Breast epithelium (tissue), 4 donors: ENCODE results near the gene GPR3. TPM values are rescaled to one million over a fixed set of nuclear protein-coding genes. Genes with fewer than 3 reads are reported as not detected.

Experiments
- DNase-seq, 2 donors: peaks; one replicate each; pipeline ENCODE4 v3.0.0-alpha.2; 2019; ENCODE audit warnings: low spot score in 2 of 2
- H3K27ac ChIP-seq, 2 donors: fragments of 200-600 bp; sonication (generic) in 1 of 2; one replicate each; pipeline ENCODE4 v1.5.1; 2016 to 2019; ENCODE audit warnings: mild to moderate bottlenecking in 1 of 2
- H3K27me3 ChIP-seq, 2 donors: fragments of 200-600 bp; sonication (generic) in 1 of 2; one replicate each; pipeline versions ENCODE4 v1.5.1 to v1.6.0; 2017 to 2019; ENCODE audit warnings: control low read depth in 1 of 2, mild to moderate bottlenecking in 1 of 2
- H3K36me3 ChIP-seq: fragments of 200-600 bp; one replicate; pipeline ENCODE4 v1.5.1; 2019
- H3K4me1 ChIP-seq, 2 donors: fragments of 200-600 bp; sonication (generic); one replicate each; pipeline ENCODE4 v1.5.1; 2016 to 2019; ENCODE audit warnings: control low read depth in 1 of 2
- H3K4me3 ChIP-seq, 3 donors: fragments of 200-600 bp; sonication (generic); 1 replicate in 2 of 3; 2 replicates in 1 of 3; pipeline ENCODE4 v1.5.1; 2016 to 2019; ENCODE audit warnings: mild to moderate bottlenecking in 3 of 3, moderate library complexity in 2 of 3
- H3K9me3 ChIP-seq, 2 donors: fragments of 200-600 bp; sonication (generic) in 1 of 2; one replicate each; pipeline ENCODE4 v1.5.1; 2016 to 2019; ENCODE audit warnings: control low read depth in 1 of 2
- POLR2A ChIP-seq: fragments of 450-650 bp; IDR thresholded peaks from one replicate; pipeline ENCODE4 v1.6.1; 2016; ENCODE audit warnings: antibody characterized with exemption, mild to moderate bottlenecking, moderate library complexity
- POLR2AphosphoS5 ChIP-seq, 3 donors: sonication (generic); formaldehyde crosslinking; IDR thresholded peaks; one replicate each; pipeline ENCODE4 v1.6.1; 2017; ENCODE audit warnings: antibody characterized with exemption in 3 of 3
- intact Hi-C: fragments of 100-400 bp; cut with DNase I; formaldehyde crosslinking; loops from one replicate; pipeline ENCODE4 v1.15.1; 2023; ENCODE audit warnings: low total_unique reads
- total RNA-seq, 3 donors: library from RNA; depleted of rRNA; stranded (reverse); fragments of >200 nt; gene quantifications; one replicate each; pipeline ENCODE4 v1.1.0, GENCODE V29; 2016
- TF ChIP-seq, protein P1 (sequence below), 3 donors: fragments of 450-650 bp; IDR thresholded peaks; one replicate each; pipeline ENCODE4 v1.5.1; 2016 to 2017; ENCODE audit warnings: antibody characterized with exemption in 3 of 3, mild to moderate bottlenecking in 3 of 3, moderate library complexity in 3 of 3

Gene GPR3
- total RNA-seq, 3 donors from 2014 or later = 0.16 to 0.66 TPM; not detected in 1

GRCh38 chr1:27397749-27398148, 5.3 kb downstream of the GPR3 start:
- intact Hi-C loops = loop anchor here (10.0 kb wide), 3 partner anchors 93 to 267 kb away; partner anchors contain the start of gene AHDC1
- Histone ChIP-seq H3K36me3 (no peaks in the 10 kb centered on the region), H3K27ac (no peak overlapping the region), H3K4me1 (peaks cover 4 to 20% of the 10 kb centered on the region in 2 donors), H3K9me3 (no peaks in the 10 kb centered on the region), H3K27me3 (no peaks in the 10 kb centered on the region), H3K4me3 (no peak overlapping the region)
- TF ChIP-seq POLR2A (no peak), POLR2AphosphoS5 (IDR thresholded peaks at IDR 0.05) (no peak)
- TF ChIP-seq, protein P1, sequence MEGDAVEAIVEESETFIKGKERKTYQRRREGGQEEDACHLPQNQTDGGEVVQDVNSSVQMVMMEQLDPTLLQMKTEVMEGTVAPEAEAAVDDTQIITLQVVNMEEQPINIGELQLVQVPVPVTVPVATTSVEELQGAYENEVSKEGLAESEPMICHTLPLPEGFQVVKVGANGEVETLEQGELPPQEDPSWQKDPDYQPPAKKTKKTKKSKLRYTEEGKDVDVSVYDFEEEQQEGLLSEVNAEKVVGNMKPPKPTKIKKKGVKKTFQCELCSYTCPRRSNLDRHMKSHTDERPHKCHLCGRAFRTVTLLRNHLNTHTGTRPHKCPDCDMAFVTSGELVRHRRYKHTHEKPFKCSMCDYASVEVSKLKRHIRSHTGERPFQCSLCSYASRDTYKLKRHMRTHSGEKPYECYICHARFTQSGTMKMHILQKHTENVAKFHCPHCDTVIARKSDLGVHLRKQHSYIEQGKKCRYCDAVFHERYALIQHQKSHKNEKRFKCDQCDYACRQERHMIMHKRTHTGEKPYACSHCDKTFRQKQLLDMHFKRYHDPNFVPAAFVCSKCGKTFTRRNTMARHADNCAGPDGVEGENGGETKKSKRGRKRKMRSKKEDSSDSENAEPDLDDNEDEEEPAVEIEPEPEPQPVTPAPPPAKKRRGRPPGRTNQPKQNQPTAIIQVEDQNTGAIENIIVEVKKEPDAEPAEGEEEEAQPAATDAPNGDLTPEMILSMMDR (IDR thresholded peaks at IDR 0.05) = no peak
- DNase-seq = no peak

GRCh38 chr1:27398405-27399149, 6.2 kb downstream of the GPR3 start:
- Histone ChIP-seq H3K36me3 (no peaks in the 10 kb centered on the region), H3K27me3 (no peaks in the 10 kb centered on the region), H3K27ac (no peak overlapping the region), H3K9me3 (no peaks in the 10 kb centered on the region), H3K4me1 (peaks cover 5 to 24% of the 10 kb centered on the region in 2 donors), H3K4me3 (no peak overlapping the region)
- TF ChIP-seq, protein P1 (IDR thresholded peaks at IDR 0.05) = no peak
- no peak for DNase-seq
- intact Hi-C loops = loop anchor here (10.0 kb wide), 3 partner anchors 94 to 266 kb away; partner anchors contain the start of gene AHDC1

DNA sequence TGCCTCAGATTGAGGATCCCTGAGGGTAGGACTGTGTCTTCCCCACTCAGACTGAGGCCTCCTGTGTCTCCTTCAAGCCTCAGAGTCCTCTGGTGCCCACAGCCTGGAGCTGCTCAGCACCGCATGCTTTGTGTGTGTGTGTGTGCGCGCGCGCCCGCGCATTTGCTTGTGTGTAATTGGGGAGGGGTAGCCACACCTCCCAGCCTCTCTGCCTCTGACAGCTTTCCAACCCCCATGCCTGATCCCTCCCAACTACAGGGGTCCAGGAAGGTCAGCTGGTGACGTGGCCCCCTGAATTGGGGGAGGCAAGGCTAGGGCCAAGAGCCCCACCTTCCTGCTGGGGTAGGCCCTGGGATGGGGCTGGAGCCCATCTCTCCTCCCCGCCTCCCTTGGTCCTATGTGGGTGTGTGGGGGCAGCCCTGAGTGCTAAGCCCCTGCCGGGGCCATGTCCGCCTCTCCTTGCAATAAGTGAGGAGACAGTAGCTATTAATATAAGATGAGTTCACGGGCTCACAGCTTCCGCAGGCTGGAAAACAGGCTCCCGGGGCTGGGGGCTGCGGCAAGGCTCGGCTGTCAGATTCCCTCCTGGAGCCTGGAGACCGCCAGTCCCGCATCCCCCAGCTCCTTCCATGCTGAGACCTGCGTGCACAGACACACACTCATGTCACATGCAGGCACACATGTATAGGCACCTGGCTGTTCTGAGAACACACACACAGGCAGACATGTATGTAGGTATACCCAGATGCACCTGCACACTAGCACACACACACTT, 7.0 kb downstream of the GPR3 start:
- H3K9me3 ChIP-seq = no peaks in the 10 kb centered on the region
- no peak for TF ChIP-seq POLR2AphosphoS5 (IDR thresholded peaks at IDR 0.05)
- TF ChIP-seq, protein P1 (IDR thresholded peaks at IDR 0.05) = no peak
- no peak for TF ChIP-seq POLR2A
- no peak for DNase-seq
- H3K4me3 ChIP-seq = no peak overlapping the region
- no peak overlapping the region for H3K27ac ChIP-seq
- no peaks in the 10 kb centered on the region for H3K27me3 ChIP-seq
- H3K36me3 ChIP-seq = no peaks in the 10 kb centered on the region
- H3K4me1 ChIP-seq = peaks cover 9 to 31% of the 10 kb centered on the region in 2 donors
- intact Hi-C loops = loop anchor here (10.0 kb wide), 3 partner anchors 95 to 265 kb away; partner anchors contain the start of gene AHDC1

- Histone ChIP-seq H3K9me3 (no peaks in the 10 kb centered on the region), H3K36me3 (no peaks in the 10 kb centered on the region), H3K27ac (no peak overlapping the region), H3K4me3 (no peak overlapping the region), H3K4me1 (peaks cover 9 to 39% of the 10 kb centered on the region in 2 donors), H3K27me3 (no peaks in the 10 kb centered on the region)
- intact Hi-C loops = no loop called here
- TF ChIP-seq POLR2AphosphoS5 (IDR thresholded peaks at IDR 0.05) (no peak), POLR2A (no peak)
- TF ChIP-seq, protein P1 (IDR thresholded peaks at IDR 0.05) = no peak
- no peak for DNase-seq
Observed at GRCh38 chr1:27400082-27400962, 7.9 kb downstream of the GPR3 start.
